Mammary epithelial cell (primary cell): ENCODE results near the gene TTC16.

ENCODE experiments used
- CTCF ChIP-seq, 2 donors: IDR thresholded peaks in 1 of 2; conservative IDR thresholded peaks in 1 of 2; 2 replicates each; pipeline ENCODE4 v1.5.1; 2011 to 2012; ENCODE audit warnings: inconsistent platforms in 2 of 2, low read length in 2 of 2, mild to moderate bottlenecking in 2 of 2, control low read depth in 1 of 2, low read depth in 1 of 2; ENCODE audit not compliant: insufficient read depth in 1 of 2; ENCODE audit errors: extremely low read depth in 1 of 2
- EZH2 ChIP-seq: IDR thresholded peaks from 2 replicates; pipeline ENCODE4 v1.6.1; 2012; ENCODE audit warnings: low read length, inconsistent platforms, borderline replicate concordance

- TF ChIP-seq CTCF (conservative IDR thresholded peaks at IDR 0.05 in 1 of 2, IDR thresholded peaks at IDR 0.05 in 1 of 2; ENCODE audit: extremely low read depth in 1 of 2, insufficient read depth in 1 of 2, low read depth in 1 of 2, low read length in 2 of 2) = no peak
- TF ChIP-seq EZH2 = no peak
Observed at GRCh38 chr9:127776195-127776923, 60.5 kb downstream of the TTC16 start.
